Neural cell (in vitro differentiated cells): ENCODE data around the gene EXTL1. TPM values are rescaled to one million over a fixed set of nuclear protein-coding genes. Genes with fewer than 3 reads are reported as not detected.

Experiments used
- H2AFZ ChIP-seq: fragments of 200-600, 300-800 bp; sonication (generic), shearing (Covaris generic); 2 replicates; pipeline ENCODE4 v1.6.0; 2014; ENCODE audit warnings: low read depth, mild to moderate bottlenecking, antibody characterized with exemption, low read length, moderate library complexity
- H3F3A ChIP-seq: fragments of 200-600 bp; shearing (Covaris generic); 2 replicates; pipeline ENCODE4 v1.6.1; 2016; ENCODE audit warnings: mild to moderate bottlenecking, moderate library complexity, mixed read lengths, antibody characterized with exemption, low read length; ENCODE audit not compliant: insufficient read depth, poor library complexity, severe bottlenecking
- H3K27ac ChIP-seq: fragments of 200-600, 300-800 bp; sonication (generic), shearing (Covaris generic); 2 replicates; pipeline ENCODE4 v1.5.1; 2014; ENCODE audit warnings: mild to moderate bottlenecking, low read length, moderate library complexity
- H3K27me3 ChIP-seq: fragments of 300-800, 200-600 bp; sonication (generic), shearing (Covaris generic); 2 replicates; pipeline ENCODE4 v1.6.0; 2014; ENCODE audit warnings: mild to moderate bottlenecking, low read depth, low read length, moderate library complexity; ENCODE audit not compliant: insufficient read depth
- H3K36me3 ChIP-seq: fragments of 300-800, 200-600 bp; sonication (generic), shearing (Covaris generic); 2 replicates; pipeline ENCODE4 v1.5.1; 2014; ENCODE audit warnings: mild to moderate bottlenecking, antibody characterized with exemption, low read length, moderate library complexity; ENCODE audit not compliant: insufficient read depth
- H3K4me2 ChIP-seq: fragments of 300-800, 200-600 bp; sonication (generic), shearing (Covaris generic); 2 replicates; pipeline ENCODE4 v1.6.0; 2014; ENCODE audit warnings: mild to moderate bottlenecking, low read length
- H3K4me3 ChIP-seq: fragments of 300-800, 200-600 bp; sonication (generic), shearing (Covaris generic); 2 replicates; pipeline ENCODE4 v1.5.1; 2014; ENCODE audit warnings: mild to moderate bottlenecking, low read length, moderate library complexity
- H3K79me2 ChIP-seq: fragments of 200-600 bp; shearing (Covaris generic); replicated peaks from 2 replicates; pipeline ENCODE4 v1.6.0; 2014; ENCODE audit warnings: mild to moderate bottlenecking, low read length, moderate library complexity; ENCODE audit not compliant: insufficient read depth
- H3K9ac ChIP-seq: fragments of 300-800, 200-600 bp; sonication (generic), shearing (Covaris generic); 2 replicates; pipeline ENCODE4 v1.6.1; 2016; ENCODE audit warnings: mild to moderate bottlenecking, low read length, mixed read lengths
- H3K9me2 ChIP-seq: fragments of 200-600 bp; shearing (Covaris generic); 2 replicates; pipeline ENCODE4 v1.6.1; 2016; ENCODE audit warnings: mild to moderate bottlenecking, low read length, mixed read lengths; ENCODE audit not compliant: insufficient read depth
- H3K9me3 ChIP-seq: fragments of 200-600, 300-800 bp; sonication (generic), shearing (Covaris generic); 2 replicates; pipeline ENCODE4 v1.6.1; 2016; ENCODE audit warnings: mild to moderate bottlenecking, mixed run types, low read length, moderate library complexity, mixed read lengths
- H4K20me1 ChIP-seq: fragments of 200-600 bp; shearing (Covaris generic); 2 replicates; pipeline ENCODE4 v1.6.1; 2016; ENCODE audit warnings: mild to moderate bottlenecking, mixed run types; ENCODE audit not compliant: insufficient read depth
- CTCF ChIP-seq: fragments of 450-650 bp; IDR thresholded peaks from 2 replicates; pipeline ENCODE4 v1.5.1; 2014; ENCODE audit warnings: antibody characterized with exemption, mild to moderate bottlenecking, moderate library complexity; ENCODE audit not compliant: poor library complexity, severe bottlenecking
- EP300 ChIP-seq: fragments of 450-650 bp; conservative IDR thresholded peaks from 2 replicates; pipeline ENCODE4 v1.6.1; 2014; ENCODE audit warnings: antibody characterized with exemption, mild to moderate bottlenecking, moderate library complexity; ENCODE audit not compliant: poor library complexity, severe bottlenecking
- EZH2 ChIP-seq: fragments of 200-600, 300-800 bp; shearing (Covaris generic), sonication (generic); IDR thresholded peaks from 2 replicates; pipeline ENCODE4 v1.6.1; 2014; ENCODE audit warnings: antibody characterized with exemption, low read length, borderline replicate concordance, mild to moderate bottlenecking; ENCODE audit not compliant: insufficient read depth, poor library complexity, severe bottlenecking
- MXI1 ChIP-seq: fragments of 450-650 bp; conservative IDR thresholded peaks from 2 replicates; pipeline ENCODE4 v1.6.1; 2014; ENCODE audit warnings: antibody characterized with exemption, mild to moderate bottlenecking; ENCODE audit not compliant: poor library complexity, severe bottlenecking
- POLR2AphosphoS5 ChIP-seq: IDR thresholded peaks from 2 replicates; pipeline ENCODE4 v1.6.1; 2012
- RAD21 ChIP-seq: fragments of 450-650 bp; conservative IDR thresholded peaks from 2 replicates; pipeline ENCODE4 v1.6.1; 2014; ENCODE audit warnings: antibody characterized with exemption, mild to moderate bottlenecking, moderate library complexity
- REST ChIP-seq: IDR thresholded peaks from 2 replicates; pipeline ENCODE4 v1.6.1; 2012; ENCODE audit warnings: borderline replicate concordance
- SMC3 ChIP-seq: fragments of 450-650 bp; conservative IDR thresholded peaks from 2 replicates; pipeline ENCODE4 v1.6.1; 2014; ENCODE audit warnings: antibody characterized with exemption, mild to moderate bottlenecking, moderate library complexity; ENCODE audit not compliant: poor library complexity
- TAF1 ChIP-seq: IDR thresholded peaks from 2 replicates; pipeline ENCODE4 v1.6.1; 2012; ENCODE audit warnings: low read depth
- polyA plus RNA-seq: library from polyadenylated mRNA; depleted of rRNA; stranded (reverse); fragments of >200 nt; gene quantifications from 2 replicates; pipeline ENCODE4 v1.2.3, GENCODE V29; 2014

The EXTL1 gene
- polyA plus RNA-seq, 1 donor from 2014 or later, result 2.7 TPM

- Histone ChIP-seq H3K27ac (no peak overlapping the region), H3K9ac (no peak overlapping the region), H3K4me2 (no peak overlapping the region), H3K27me3 (no peaks in the 10 kb centered on the region), H3K9me2 (no peaks in the 10 kb centered on the region), H4K20me1 (no peaks in the 10 kb centered on the region), H3K36me3 (no peaks in the 10 kb centered on the region), H3K79me2 (no peaks in the 10 kb centered on the region), H3F3A (no peaks in the 10 kb centered on the region), H3K4me3 (no peak overlapping the region), H3K9me3 (no peaks in the 10 kb centered on the region), H2AFZ (no peak overlapping the region)
- TF ChIP-seq POLR2AphosphoS5, result no peak
- no peak for TF ChIP-seq TAF1
- TF ChIP-seq REST, result no peak
- TF ChIP-seq CTCF, result no peak
- no peak for TF ChIP-seq MXI1
- no peak for TF ChIP-seq EZH2
- TF ChIP-seq EP300, result no peak
- no peak for TF ChIP-seq SMC3
- TF ChIP-seq RAD21, result no peak
Measured at GRCh38 chr1:26064553-26064952, 43.0 kb downstream of the EXTL1 start.

- Histone ChIP-seq H3K4me3 (no peak overlapping the region), H3K79me2 (no peaks in the 10 kb centered on the region), H3F3A (no peaks in the 10 kb centered on the region), H3K36me3 (no peaks in the 10 kb centered on the region), H3K27ac (no peak overlapping the region), H3K9me3 (no peaks in the 10 kb centered on the region), H3K4me2 (no peak overlapping the region), H3K9me2 (no peaks in the 10 kb centered on the region), H4K20me1 (no peaks in the 10 kb centered on the region), H3K27me3 (no peaks in the 10 kb centered on the region), H3K9ac (no peak overlapping the region), H2AFZ (no peak overlapping the region)
- TF ChIP-seq POLR2AphosphoS5, result no peak
- TF ChIP-seq EP300, result no peak
- no peak for TF ChIP-seq CTCF
- no peak for TF ChIP-seq MXI1
- no peak for TF ChIP-seq TAF1
- no peak for TF ChIP-seq SMC3
- TF ChIP-seq RAD21, result no peak
- no peak for TF ChIP-seq REST
- TF ChIP-seq EZH2, result no peak
Measured at GRCh38 chr1:26066160-26066559, 44.6 kb downstream of the EXTL1 start.
